HG03354 (cell line): ENCODE data around the gene RGS7.
"Not testable (repeated sequence)": the region's sequence is repeated elsewhere in the genome, so short reads cannot be mapped to it uniquely, and the experiment has no call there.

Experiments used
- ATAC-seq: cut with Tn5 transposase; IDR thresholded peaks from one replicate; pipeline ENCODE4 v1.9.1; 2021; ENCODE audit warnings: mild to moderate bottlenecking; ENCODE audit not compliant: unreplicated experiment, poor library complexity, severe bottlenecking

RGS7 gene

DNA sequence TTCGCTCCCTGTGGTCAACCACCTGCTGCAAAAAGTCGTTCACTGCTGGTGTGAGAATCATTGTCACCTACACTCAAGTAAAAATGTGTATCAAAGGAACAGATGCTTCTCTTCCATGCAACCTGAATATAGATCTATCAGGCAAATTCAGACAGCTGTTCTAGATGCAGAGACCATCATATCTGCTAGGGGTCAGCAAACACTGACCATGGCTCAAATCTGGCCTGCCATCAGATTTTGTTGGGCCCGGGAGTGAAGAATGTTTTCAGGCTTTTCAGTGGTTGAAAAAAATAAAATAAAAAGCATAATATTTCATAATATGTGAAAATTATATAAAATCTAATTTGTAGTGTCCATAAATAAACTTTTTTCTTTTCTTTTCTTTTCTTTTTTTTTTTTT lies 199.6 kb downstream of the RGS7 start:
- no peak for ATAC-seq

DNA sequence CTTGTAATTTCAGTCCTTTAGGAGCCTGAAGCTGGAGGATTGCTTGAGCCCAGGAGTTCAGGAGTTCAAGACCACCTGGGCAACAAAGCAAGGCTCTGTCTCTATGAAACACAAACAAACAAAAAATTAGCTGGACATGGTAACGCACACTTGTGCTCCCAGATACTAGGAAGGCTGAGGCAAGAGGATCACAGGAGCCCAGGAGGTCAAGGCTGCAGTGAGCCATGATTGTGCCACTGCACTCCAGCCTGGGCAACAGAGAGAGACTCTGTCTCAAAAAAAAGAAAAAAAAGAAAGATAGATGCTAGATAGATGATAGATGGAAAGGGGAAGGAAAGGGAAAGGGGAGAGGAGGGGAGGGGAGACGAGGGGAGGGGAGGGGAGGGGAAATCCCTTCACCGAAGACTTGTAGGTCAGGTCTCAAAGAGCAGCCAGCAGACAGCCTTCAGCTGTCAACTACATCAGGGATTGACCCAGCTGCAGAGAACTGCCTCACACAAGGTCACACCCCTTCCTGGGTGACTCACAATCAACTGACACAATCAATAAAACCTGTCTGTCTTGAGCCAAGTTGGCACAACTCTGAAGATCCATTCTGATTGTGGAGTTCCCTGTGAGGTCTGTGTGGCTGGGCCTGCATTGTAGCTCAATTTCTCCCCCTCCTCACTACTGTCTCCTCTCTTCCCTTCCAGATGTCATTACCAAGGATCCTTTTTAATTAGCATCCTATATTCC lies 200.6 kb downstream of the RGS7 start:
- no peak for ATAC-seq

DNA sequence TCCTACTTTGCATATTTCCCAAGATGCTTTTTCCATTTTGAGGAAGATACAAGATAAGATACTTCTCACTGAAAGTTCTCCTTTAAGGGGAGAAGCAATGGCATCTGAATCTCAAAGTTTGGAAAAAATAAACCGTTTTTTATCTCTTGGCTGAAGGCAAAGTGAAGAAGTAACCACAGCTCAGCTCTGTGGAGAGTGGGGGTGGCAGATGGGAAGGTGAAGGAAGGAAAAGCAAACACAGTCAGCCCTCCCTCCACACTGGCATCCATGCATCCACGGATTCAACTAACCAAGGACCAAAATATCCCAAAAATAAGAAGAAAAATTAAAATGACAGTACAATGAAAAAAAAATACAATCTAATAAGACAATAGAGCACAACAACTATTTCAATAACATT lies 211.1 kb downstream of the RGS7 start:
- ATAC-seq = no peak

DNA sequence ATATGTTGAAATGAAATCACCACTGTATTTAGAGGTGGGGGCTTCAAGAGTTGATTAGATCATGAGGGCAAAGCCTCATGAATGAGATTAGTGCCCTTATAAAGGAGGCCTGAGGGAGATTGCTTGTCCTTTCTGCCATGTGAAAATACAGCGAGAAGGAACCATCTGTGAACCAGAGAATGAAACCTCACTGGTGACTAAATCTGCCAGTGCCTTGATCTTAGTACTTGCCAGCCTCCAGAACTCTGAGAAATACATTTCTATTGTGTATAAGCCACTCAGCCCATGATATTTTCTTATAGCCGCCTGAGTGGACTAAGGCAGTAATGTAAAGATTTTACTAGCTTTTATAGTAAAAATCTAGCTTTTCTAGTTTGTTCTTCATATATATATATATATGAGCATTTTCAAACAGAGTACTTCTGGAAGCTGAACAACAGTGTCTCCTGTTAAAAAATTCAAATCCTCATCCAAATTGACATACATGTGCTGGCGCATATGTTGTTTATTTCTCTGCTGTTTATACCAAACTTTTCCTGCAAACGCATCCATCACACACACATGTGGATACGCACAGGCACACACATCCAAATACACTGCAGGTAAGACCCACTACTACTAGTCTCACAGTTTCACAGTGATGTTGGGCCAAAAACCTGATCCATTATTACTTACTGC lies 213.1 kb downstream of the RGS7 start:
- no peak for ATAC-seq

DNA sequence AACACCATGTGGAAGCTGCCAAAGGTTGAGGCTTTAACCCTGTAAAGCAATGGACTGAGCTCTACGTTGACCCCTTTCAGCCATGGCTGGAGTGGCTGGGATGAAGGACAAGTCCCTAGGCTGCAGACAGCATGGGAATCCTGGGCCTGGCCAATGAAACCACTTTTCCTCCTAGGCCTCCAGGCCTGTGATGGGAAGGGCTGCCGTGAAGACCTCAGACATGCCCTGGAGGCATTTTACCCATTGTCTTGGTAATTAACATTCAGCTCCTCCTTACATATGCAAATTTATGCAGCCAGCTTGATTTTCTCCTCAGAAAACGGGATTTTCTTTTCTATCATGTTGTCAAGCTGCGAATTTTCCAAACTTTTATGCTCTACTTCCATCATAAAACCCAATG lies 214.5 kb downstream of the RGS7 start:
- no peak for ATAC-seq

DNA sequence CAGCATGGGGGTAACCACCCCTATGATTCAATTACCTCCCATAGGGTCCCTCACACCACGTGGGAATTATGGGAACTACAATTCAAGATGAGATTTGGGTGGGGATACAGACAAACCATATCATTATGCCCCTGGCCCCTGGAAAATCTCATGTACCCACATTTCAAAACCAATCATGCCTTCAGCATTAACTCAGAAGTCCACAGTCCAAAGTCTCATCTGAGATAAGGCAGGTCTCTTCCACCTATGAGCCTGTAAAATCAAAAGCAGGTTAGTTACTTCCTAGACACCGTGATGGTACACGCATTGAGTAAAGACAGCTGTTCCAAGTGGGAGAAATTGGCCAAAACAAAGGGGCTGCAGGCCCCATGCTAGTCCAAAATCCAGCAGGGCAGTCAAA lies 215.4 kb downstream of the RGS7 start:
- ATAC-seq = not testable (repeated sequence)

DNA sequence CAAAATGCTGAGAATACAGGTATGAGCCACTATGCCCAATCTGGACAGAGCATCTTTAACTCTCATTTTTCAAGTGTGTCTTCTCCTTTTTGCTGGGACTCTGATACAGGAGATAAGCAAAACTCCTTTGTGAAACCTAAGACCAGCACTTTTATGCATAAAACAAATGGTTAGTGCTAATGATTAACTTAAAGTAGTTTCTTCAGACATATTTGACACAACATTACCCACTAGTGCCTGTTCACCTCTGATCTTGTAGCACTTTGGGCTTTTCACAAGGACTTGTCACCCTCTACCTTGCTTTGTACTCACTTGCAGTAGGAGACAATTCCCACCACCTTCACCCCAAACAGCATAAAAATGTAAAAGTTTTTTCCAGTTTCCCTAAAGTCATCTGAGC lies 216.3 kb downstream of the RGS7 start:
- ATAC-seq = no peak

DNA sequence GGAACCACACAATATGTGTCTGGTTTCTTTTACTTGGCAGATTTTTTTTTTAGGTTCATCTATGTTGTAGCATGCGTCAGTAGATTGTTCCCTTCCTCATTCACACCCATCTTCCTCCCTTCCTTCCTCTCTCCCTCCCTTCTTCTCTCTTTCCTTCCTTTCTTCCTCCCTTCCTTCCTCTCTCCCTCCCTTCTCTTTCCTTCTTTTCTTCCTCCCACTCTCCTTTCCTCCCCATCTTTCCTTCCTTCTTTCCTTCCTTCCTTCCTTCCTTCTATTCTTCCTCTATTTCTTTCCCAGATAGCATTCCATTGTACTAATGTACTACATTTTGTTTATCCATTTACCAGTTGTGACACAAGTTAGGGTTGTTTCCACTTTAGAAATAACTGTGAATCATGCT lies 218.0 kb downstream of the RGS7 start:
- no peak for ATAC-seq

DNA sequence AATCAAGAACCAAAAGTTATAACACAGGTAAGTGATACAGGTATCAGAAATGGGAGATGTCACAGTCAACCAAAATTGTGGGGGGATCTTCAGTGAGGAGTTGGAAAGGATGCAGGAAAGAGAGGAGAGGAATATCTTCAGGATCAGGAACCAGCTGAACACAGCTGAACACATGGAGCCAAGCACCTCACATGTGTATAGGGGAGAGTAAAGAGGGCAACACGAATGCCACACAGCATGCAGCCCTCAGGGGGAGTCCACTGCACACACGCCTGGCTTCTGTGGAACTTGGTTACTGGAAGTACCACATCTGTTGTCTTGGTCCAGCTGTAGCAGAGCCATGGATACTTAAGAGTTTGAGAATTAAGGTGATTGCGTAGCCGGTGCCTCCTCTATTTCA lies 218.8 kb downstream of the RGS7 start:
- ATAC-seq = no peak

DNA sequence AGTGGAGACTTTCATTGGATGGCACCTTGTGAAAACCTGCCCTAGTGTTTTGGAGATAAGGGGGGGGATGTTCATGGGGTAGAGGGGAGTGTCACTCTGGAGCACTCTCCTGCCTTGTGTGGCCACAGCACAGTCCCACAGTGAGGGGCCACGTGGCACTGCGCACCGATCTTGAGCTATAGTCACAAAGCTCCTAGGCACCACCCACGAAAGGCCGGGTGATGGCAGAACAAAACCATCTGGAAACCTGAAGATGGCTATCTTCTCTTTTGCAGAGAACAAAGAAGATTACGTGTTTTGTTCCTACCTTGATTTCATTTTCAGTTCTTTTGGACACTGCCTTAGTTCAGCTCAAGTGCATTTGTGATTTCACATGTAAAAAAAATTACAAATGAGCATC lies 220.6 kb downstream of the RGS7 start:
- ATAC-seq = no peak

DNA sequence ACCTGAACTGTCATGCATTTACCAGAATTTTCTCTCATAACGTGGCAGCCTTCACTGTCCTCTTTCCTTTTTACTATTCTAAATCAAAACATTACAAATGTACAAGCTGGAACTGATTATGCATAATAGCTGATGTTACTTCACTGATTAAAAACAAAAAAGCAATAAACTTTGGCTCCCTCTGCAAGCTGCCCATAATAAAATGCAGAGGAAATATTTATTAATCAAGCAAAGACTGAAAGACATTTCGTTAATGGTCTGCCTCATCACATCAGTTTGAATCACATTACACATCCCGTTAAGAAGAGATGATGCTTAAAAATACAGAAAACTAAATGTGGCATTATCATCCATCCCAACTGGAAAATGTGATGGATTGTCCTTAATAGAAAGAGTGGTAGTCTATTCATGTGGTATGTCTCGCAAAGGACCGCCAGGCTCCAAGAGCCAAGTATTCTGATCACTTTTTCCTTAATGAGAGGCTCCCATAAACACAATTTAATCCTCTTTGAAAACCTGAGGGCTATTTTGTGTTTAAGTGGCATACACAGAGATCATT lies 225.3 kb downstream of the RGS7 start:
- no peak for ATAC-seq

DNA sequence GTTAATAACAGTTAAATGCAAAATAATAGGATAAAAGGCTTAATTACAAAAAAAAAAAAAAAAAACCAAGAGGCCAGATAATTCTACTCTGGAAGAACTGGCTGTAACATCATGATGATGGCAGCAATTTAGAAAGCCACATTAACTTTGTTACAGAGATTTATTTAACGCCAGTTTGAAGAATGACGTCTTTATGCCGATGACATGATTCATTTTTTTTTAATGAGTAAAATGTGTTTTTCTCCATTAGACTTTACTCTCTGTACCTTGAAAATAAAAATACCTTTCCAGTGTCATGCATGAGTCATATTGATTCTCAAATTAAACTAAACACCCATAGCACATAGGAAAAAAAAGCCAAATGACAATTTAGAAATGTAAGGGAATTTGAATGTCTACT lies 226.1 kb downstream of the RGS7 start:
- no peak for ATAC-seq

DNA sequence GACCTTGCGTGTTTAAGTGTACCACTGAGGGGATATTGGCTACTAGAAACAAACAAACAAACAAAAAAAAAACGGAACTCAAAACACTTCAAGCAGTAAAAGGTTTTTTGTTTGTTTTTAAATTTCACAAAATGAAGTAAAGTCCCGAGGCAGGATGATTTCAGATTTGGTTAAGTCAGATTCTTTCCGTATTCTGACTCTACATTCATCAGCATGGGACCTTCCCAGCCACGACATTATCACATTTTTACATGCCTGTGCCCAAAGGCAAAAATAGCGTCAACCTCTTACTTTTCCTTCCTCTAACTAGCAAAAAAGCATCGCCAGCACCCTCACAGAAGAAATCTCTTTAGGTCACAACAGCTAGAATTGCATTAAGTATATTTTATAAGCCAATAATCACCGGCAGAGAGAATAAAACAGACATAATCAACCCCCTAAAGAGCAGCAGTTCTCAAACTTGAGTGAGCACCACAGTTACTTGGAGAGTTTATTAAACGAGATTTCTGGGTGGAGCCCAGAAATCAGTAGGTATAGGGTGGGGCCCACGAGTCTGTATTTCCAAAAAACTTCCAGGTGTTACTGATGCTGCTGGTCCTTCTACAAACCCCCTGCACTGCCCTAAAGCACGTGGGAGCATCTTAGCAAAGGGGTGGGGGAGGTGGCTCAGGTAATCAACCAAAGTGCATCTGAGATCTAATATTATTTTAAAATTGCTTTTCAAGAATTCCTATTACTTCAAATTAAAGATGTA lies 227.6 kb downstream of the RGS7 start:
- ATAC-seq = no peak

DNA sequence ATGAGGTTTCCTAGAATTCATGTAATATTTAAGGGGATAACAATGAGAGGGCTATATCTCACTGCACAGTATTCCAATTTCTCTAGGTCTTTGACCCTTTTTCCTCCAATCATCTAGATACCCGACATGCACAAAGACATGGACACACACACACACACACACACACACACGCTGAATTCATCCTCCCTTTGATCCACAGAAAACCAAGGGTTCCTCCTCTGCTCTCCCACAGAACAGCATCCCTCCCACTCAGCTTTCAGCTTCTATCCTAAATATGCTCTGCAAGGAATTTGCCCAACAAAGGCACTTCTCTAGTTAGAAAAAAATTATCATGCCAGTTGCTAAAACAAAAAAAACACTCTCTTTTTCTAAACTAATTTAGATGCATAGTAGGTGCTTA lies 231.7 kb downstream of the RGS7 start:
- no peak for ATAC-seq

DNA sequence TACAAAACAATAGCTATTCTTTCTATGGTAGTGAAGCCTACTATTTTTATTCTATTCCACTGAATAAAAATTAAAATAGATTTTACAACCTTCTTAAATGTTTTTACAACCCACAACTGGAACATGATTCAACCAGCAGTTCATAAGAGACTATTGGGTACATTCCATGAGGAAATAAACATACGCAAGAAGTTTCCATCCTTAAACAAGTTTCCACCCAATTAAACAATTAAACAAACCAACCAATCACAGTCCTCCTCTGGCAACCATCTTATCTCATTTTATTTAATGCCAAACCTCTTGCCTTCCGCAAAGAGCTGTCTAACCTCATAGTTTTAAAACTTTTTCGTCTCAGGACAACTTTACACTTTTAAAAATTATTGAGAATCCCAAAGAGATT lies 239.0 kb downstream of the RGS7 start:
- ATAC-seq = no peak

DNA sequence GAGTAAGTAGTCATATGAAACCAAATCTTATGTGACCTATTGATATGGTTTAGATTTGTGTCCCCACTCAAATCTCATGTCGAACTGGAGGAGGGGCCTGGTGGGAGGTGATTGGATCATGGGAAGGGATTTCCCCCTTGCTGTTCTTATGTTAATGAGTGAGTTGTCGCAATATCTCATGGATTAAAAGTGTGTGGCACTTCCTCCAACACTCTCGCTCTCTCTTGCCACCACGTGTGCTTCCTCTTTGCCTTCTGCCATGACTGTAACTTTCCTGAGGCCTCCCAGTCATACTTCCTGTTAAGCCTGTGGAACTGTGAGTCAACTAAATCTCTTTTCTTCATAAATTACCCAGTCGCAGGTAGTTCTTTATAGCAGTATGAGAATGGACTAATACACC lies 241.2 kb downstream of the RGS7 start:
- ATAC-seq = no peak

DNA sequence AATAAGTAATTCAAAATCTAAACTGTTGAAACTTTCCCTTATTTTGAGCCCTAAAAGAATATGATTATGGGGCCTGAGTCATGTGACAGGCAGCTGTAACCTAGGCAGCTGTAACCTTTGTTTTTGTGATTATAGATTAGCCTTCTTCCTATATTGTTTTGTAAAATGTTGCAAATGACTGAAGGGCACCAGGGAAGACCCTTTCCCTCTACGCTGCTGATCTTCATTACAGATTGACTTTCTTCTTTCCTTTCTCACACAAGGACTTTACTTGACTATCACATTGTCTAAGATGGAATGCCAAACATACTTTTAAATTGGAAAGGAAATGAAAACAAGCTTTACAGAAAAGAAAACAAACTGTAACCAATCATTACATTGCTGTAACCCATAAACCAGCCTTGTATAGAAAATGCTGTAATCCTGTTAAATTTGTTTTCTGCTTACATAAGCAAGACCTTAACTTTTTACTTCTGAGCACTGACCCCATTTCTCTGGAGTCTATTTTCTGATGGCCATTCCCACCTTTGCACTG lies 242.2 kb downstream of the RGS7 start:
- ATAC-seq = no peak

DNA sequence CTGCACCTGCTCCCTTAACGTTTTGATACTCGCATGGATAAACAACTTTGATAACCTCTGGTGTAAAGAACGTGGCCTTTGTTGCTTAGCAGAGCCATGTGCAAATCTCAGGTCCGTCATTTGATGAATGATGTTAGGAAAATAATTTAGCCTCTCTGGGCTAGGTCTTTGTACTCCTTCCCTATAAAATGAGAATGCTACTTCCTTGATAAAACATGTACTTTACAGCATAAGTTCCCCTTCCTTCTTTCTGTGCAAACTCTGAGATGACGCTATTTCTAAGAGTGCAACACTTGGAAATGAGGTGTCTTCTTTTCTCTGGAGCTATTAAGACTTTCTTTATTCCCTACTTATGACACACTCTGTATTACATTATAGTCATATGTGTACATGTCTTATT lies 243.4 kb downstream of the RGS7 start:
- no peak for ATAC-seq

DNA sequence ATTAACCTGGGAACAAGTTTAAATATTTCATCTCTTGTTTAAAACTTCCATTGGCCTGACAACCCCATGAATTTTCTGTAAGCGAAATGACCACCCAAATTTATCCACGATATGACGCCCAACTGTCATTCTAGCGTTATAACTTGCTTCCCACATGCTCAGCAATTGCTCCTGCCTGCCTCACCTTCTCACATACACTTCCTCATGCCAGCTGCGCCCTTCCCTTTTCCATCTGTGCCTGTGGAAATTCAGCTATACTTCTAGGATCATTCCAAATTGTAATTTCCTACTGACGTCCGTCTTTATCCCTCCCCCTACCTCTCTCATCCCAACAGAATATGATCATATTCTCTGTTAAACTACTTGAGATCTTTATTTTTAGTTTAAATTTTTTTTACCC lies 248.0 kb downstream of the RGS7 start:
- no peak for ATAC-seq

DNA sequence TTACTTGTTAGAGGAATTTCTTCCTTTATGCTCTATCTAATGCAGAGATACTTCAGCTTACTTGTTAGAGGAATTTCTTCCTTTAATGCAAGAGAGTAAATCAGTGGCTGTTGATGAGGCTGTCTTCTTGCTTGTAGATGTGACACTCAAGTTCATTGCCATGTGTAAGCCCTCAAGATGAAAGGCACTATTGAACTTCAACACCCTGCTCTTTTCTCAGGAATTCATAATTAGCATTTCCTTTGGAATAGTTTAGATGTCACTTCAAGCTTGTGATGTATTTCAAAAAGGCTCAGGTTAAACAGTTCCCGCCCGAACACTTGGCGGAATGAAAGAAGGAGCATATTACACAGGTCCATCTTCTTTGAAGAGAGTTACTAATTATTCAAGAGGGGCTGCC lies 251.9 kb downstream of the RGS7 start:
- no peak for ATAC-seq
